Psoas muscle (tissue), 8 donors: Measurements from ENCODE around the gene NMBR. TPM values are rescaled to one million over a fixed set of nuclear protein-coding genes. Genes with fewer than 3 reads are reported as not detected.

Experiments
- ATAC-seq, 4 donors: fragments of 200-7000 bp; cut with Tn5 transposase; one replicate each; pipeline ENCODE4 v1.9.1; 2020; ENCODE audit warnings: moderate library complexity in 3 of 4, mild to moderate bottlenecking in 2 of 4
- DNase-seq, 2 donors: peaks; one replicate each; pipeline ENCODE4 v3.0.0-alpha.2; 2020
- H3K27ac ChIP-seq: fragments of 200-600 bp; one replicate; pipeline ENCODE4 v1.8.0; 2022
- H3K27me3 ChIP-seq, 3 donors: fragments of 200-600 bp in 1 of 3; one replicate each; pipeline versions ENCODE4 v1.6.1 to v1.8.0; 2013 to 2022; ENCODE audit warnings: low read length in 2 of 3, mild to moderate bottlenecking in 2 of 3, moderate library complexity in 1 of 3; ENCODE audit not compliant: insufficient read depth in 3 of 3
- H3K36me3 ChIP-seq, 2 donors: fragments of 200-600 bp in 1 of 2; one replicate each; pipeline versions ENCODE4 v1.6.1 to v1.8.0; 2013 to 2022; ENCODE audit warnings: low read depth in 1 of 2, mild to moderate bottlenecking in 1 of 2, moderate library complexity in 1 of 2; ENCODE audit not compliant: insufficient read depth in 1 of 2
- H3K4me1 ChIP-seq: fragments of 200-600 bp; one replicate; pipeline ENCODE4 v1.8.0; 2022
- H3K4me3 ChIP-seq: fragments of 200-600 bp; one replicate; pipeline ENCODE4 v1.8.0; 2022; ENCODE audit warnings: mild to moderate bottlenecking
- H3K9me3 ChIP-seq: fragments of 200-600 bp; one replicate; pipeline ENCODE4 v1.8.0; 2022
- CTCF ChIP-seq: fragments of 200-600 bp; IDR thresholded peaks from one replicate; pipeline ENCODE4 v1.8.0; 2022; ENCODE audit warnings: antibody characterized with exemption
- WGBS, 3 donors: extraction: QIAGEN DNeasy Blood & Tissue Kit; methylation state at CpG; one replicate each; pipeline versions ENCODE4 v1.1.6 to v1.1.7; 2013; 5-methylcytosine and 5-hydroxymethylcytosine counted together
- intact Hi-C, 2 donors: fragments of 100-400 bp; cut with DNase I; formaldehyde crosslinking; loops; one replicate each; pipeline versions ENCODE4 v1.11.0 to v1.14.2; 2022
- long read RNA-seq, 2 donors: library from polyadenylated mRNA; unstranded; transcript quantifications; one replicate each; pipeline ENCODE4 v2.0.0, GENCODE V29; 2021
- polyA plus RNA-seq, 3 donors: library from polyadenylated mRNA; stranded (reverse); fragments of 200-250 nt; gene quantifications; one replicate each; pipeline ENCODE4 v1.2.3, GENCODE V29; 2013
- total RNA-seq, 4 donors: library from RNA; stranded (reverse); fragmentation: NEBNext Ultra II Directional in 2 of 4; extraction: Animal tissue kit (Norgen Biotek cat#: 25700) in 2 of 4; gene quantifications; one replicate each; pipeline versions ENCODE4 v1.2.1 to v1.2.4, GENCODE V29; 2021 to 2023
- donor health status: healthy with polysubstance abuse.
- donor health status: DM: no; HTN: no; CAD: no; lungs with moderate emphysema.
- donor health status: Bipolar disorder and iron deficiency.
- donor health status: healthy.
- donor health status: DM: yes; HTN: yes; CAD: no.
- donor health status: DM: no; HTN: no; CAD: no.
- donor health status: DM: no; HTN: no; CAD: no.
- donor health status: DM: yes; HTN: yes; CAD: no.

Gene NMBR
- total RNA-seq: not detected
- polyA plus RNA-seq: not detected
- long read RNA-seq, donor 1: 0 reads
- long read RNA-seq, donor 2: 0 reads

GRCh38 chr6:142146828-142147662, at the start of gene NMBR, which contains the start of gene VTA1:
Gene NMBR (minus strand): TSS chr6:142147122. CDS start chr6:142088658, 58,464 bp downstream.
Gene VTA1 (plus strand): TSS chr6:142147263. CDS start chr6:142147288, 25 bp downstream.
- no peaks in the 10 kb centered on the region for H3K36me3 ChIP-seq
- H3K4me3 ChIP-seq: peak within 1 kb of the TSS; percentile 85
- peaks cover 22% of the 10 kb centered on the region for H3K4me1 ChIP-seq
- DNase-seq (peak; percentile 96 to 98), ATAC-seq (peak; percentile 99 to 100 (median 100))
- TF ChIP-seq CTCF: peak; percentile 91
- H3K27me3 ChIP-seq: peaks cover 0 to 2% (median 0%) of the 10 kb centered on the region in 3 donors
- H3K27ac ChIP-seq: peak within 1 kb of the TSS; percentile 83
- H3K9me3 ChIP-seq: no peaks in the 10 kb centered on the region
- intact Hi-C loops: loop anchor here (2.0 to 5.0 kb wide), 4 partner anchors 40 to 240 kb away; no protein-coding TSS in a partner anchor
- 0 to 1% (median 0%) methylated on average over 38 of the region's 38 CpGs for WGBS, 3 donors

GRCh38 chr6:142195862-142196541, 49.1 kb upstream of the NMBR start:
- ATAC-seq: no peak
- no peak overlapping the region for H3K4me3 ChIP-seq
- H3K36me3 ChIP-seq: peaks cover 0 to 29% of the 10 kb centered on the region in 2 donors
- H3K27me3 ChIP-seq: no peaks in the 10 kb centered on the region
- 91 to 96% (median 95%) methylated on average over 4 of the region's 4 CpGs for WGBS, 3 donors
- no peak for TF ChIP-seq CTCF
- H3K27ac ChIP-seq: no peak overlapping the region
- no peaks in the 10 kb centered on the region for H3K4me1 ChIP-seq
- intact Hi-C loops: no loop called here
- DNase-seq: no peak
- H3K9me3 ChIP-seq: no peaks in the 10 kb centered on the region

- H3K27me3 ChIP-seq: no peaks in the 10 kb centered on the region
- no peaks in the 10 kb centered on the region for H3K9me3 ChIP-seq
- H3K4me1 ChIP-seq: no peaks in the 10 kb centered on the region
- H3K4me3 ChIP-seq: no peak overlapping the region
- H3K36me3 ChIP-seq: peaks cover 0 to 21% of the 10 kb centered on the region in 2 donors
- TF ChIP-seq CTCF: no peak
- H3K27ac ChIP-seq: no peak overlapping the region
- intact Hi-C loops: no loop called here
- DNase-seq (no peak), ATAC-seq (no peak)
These were observed 46.7 kb upstream of the NMBR start for GRCh38 chr6:142193621-142194020.

- TF ChIP-seq CTCF: no peak
These were observed 45.4 kb upstream of the NMBR start for GRCh38 chr6:142192343-142192742.

More at GRCh38 chr6:142192343-142192742, 45.4 kb upstream of the NMBR start:
- intact Hi-C loops: no loop called here
- no peak for DNase-seq
- H3K9me3 ChIP-seq: no peaks in the 10 kb centered on the region
- H3K27me3 ChIP-seq: no peaks in the 10 kb centered on the region
- H3K4me3 ChIP-seq: no peak overlapping the region
- no peak overlapping the region for H3K27ac ChIP-seq
- H3K4me1 ChIP-seq: peaks cover 4% of the 10 kb centered on the region
- WGBS, 3 donors: 92 to 96% (median 93%) methylated on average over 1 of the region's 1 CpG
- peaks cover 0 to 16% of the 10 kb centered on the region in 2 donors for H3K36me3 ChIP-seq
- ATAC-seq: no peak
